K562 (cell line): Measurements from ENCODE around the gene SRPK2. TPM values are rescaled to one million over a fixed set of nuclear protein-coding genes. Genes with fewer than 3 reads are reported as not detected.
A peak's percentile ranks its signal among the peaks of the same experiment; 100 is the strongest.

Experiments used
- ATAC-seq: fragments of 200-7000 bp; cut with Tn5 transposase; 3 replicates; pipeline ENCODE4 v1.9.1; 2020; ENCODE audit warnings: moderate library complexity
- BruUV-seq: library from RNA; stranded (reverse); fragments of 400-500 nt; replicated peaks from 2 replicates; lab custom pipeline; 2021; lab: Mats Ljungman, UMichigan
- CTCF ChIA-PET: fragments of 300-600 bp; formaldehyde crosslinking; extraction: SDS; loops from one replicate; lab custom pipeline; 2021; ENCODE audit warnings: low intra/inter-chr PET ratio; lab: Yijun Ruan, JAX
- POLR2A ChIA-PET: fragments of 300-600, 350-650 bp; sonication (Branson Sonifier 250); formaldehyde crosslinking; extraction: SDS; loops from one replicate; lab custom pipeline; 2021; ENCODE audit warnings: antibody characterized with exemption, inconsistent platforms; lab: Yijun Ruan, JAX
- DNase-seq, 4 experiments: peaks; one replicate each; pipeline versions ENCODE4 v3.0.0 to v3.0.0-alpha.2; 2011 to 2018; ENCODE audit warnings: low spot score in 3 of 4, mixed read lengths in 3 of 4; ENCODE audit errors: extremely low read depth in 1 of 4
- FAIRE-seq: peaks from 2 replicates; lab custom pipeline; 2011; peaks lifted over from hg19 to GRCh38; lab: Jason Lieb, UNC
- H2AFZ ChIP-seq: 2 replicates; pipeline ENCODE4 v1.6.0; 2011; ENCODE audit warnings: low read depth, low read length, control low read depth, inconsistent platforms
- H3K27ac ChIP-seq: fragments of 200-600 bp; 3 replicates; pipeline ENCODE4 v1.8.0; 2011; ENCODE audit warnings: low read depth, mild to moderate bottlenecking, control low read depth, inconsistent platforms, low read length, moderate library complexity, mixed read lengths; ENCODE audit errors: extremely low read depth
- H3K27me3 ChIP-seq, 2 experiments: fragments of 300-600 bp in 1 of 2; 2 replicates in 1 of 2; 3 replicates in 1 of 2; pipeline versions ENCODE4 v1.6.0 to v1.8.0; 2011; ENCODE audit warnings: inconsistent platforms in 2 of 2, low read length in 2 of 2, mild to moderate bottlenecking in 1 of 2, mixed read lengths in 1 of 2, moderate library complexity in 1 of 2; ENCODE audit not compliant: control insufficient read depth in 2 of 2, insufficient read depth in 2 of 2
- H3K36me3 ChIP-seq: fragments of 300-600 bp; 3 replicates; pipeline ENCODE4 v1.8.0; 2011; ENCODE audit warnings: mild to moderate bottlenecking, low read length, inconsistent platforms; ENCODE audit not compliant: control insufficient read depth, insufficient read depth
- H3K4me1 ChIP-seq, 2 experiments: fragments of 200-600 bp in 1 of 2; replicated peaks in 1 of 2; 2 replicates in 1 of 2; 3 replicates in 1 of 2; pipeline versions ENCODE4 v1.5.1 to v1.8.0; 2011; ENCODE audit warnings: inconsistent platforms in 2 of 2, low read length in 2 of 2, mild to moderate bottlenecking in 1 of 2, mixed read lengths in 1 of 2, moderate library complexity in 1 of 2; ENCODE audit not compliant: control insufficient read depth in 2 of 2, insufficient read depth in 2 of 2
- H3K4me2 ChIP-seq: 2 replicates; pipeline ENCODE4 v1.6.1; 2011; ENCODE audit warnings: low read length, control low read depth, inconsistent platforms, mixed read lengths; ENCODE audit not compliant: insufficient read depth
- H3K4me3 ChIP-seq: fragments of 200-600 bp; sonication (generic), shearing (Covaris generic); 2 replicates; pipeline ENCODE4 v1.5.1; 2016; ENCODE audit warnings: control low read depth, inconsistent platforms
- H3K79me2 ChIP-seq: fragments of 200-600 bp; 3 replicates; pipeline ENCODE4 v1.8.0; 2011; ENCODE audit warnings: low read length, inconsistent platforms; ENCODE audit not compliant: control insufficient read depth, insufficient read depth
- H3K9ac ChIP-seq, 2 experiments: 2 replicates each; pipeline versions ENCODE4 v1.6.0 to v1.6.1; 2011; ENCODE audit warnings: low read depth in 2 of 2, low read length in 2 of 2, control low read depth in 1 of 2, inconsistent platforms in 1 of 2, mild to moderate bottlenecking in 1 of 2, mixed read lengths in 1 of 2; ENCODE audit not compliant: insufficient read depth in 1 of 2
- H3K9me1 ChIP-seq: one replicate; pipeline ENCODE4 v1.6.0; 2011; ENCODE audit warnings: inconsistent platforms, mild to moderate bottlenecking, low read length, moderate library complexity; ENCODE audit not compliant: control insufficient read depth, insufficient read depth
- H3K9me3 ChIP-seq: replicated peaks from 2 replicates; pipeline ENCODE4 v1.5.1; 2011; ENCODE audit warnings: low read depth, low read length, inconsistent platforms; ENCODE audit not compliant: control insufficient read depth, insufficient read depth
- H4K20me1 ChIP-seq: replicated peaks from 2 replicates; pipeline ENCODE4 v1.6.1; 2011; ENCODE audit warnings: low read length, inconsistent platforms, mixed read lengths; ENCODE audit not compliant: control insufficient read depth, insufficient read depth
- CAMTA2 ChIP-seq: fragments of 250-450 bp; sonication (Bioruptor Pico); conservative IDR thresholded peaks from 2 replicates; pipeline ENCODE4 v1.5.1; 2022
- FIP1L1 ChIP-seq: fragments of 200-400 bp; formaldehyde crosslinking; IDR thresholded peaks from 2 replicates; pipeline ENCODE4 v1.6.1; 2018; ENCODE audit warnings: mild to moderate bottlenecking, low read depth, low read length; ENCODE audit not compliant: poor library complexity, severe bottlenecking
- FOSL1 ChIP-seq: fragments of 200-800 bp; sonication (Bioruptor generic); conservative IDR thresholded peaks from 2 replicates; pipeline ENCODE4 v1.6.1; 2016; ENCODE audit warnings: missing genetic modification characterization, missing compliant biosample characterization
- NR2F6 ChIP-seq: fragments of 450-650 bp; formaldehyde crosslinking; IDR thresholded peaks from 2 replicates; pipeline ENCODE4 v1.4.0; 2020; ENCODE audit warnings: mild to moderate bottlenecking
- PHF8 ChIP-seq: fragments of 200-600 bp; sonication (generic); IDR thresholded peaks from 2 replicates; pipeline ENCODE4 v1.6.1; 2012; ENCODE audit warnings: mixed run types, mild to moderate bottlenecking, inconsistent platforms, low read length, moderate library complexity, borderline replicate concordance
- USF2 ChIP-seq: sonication (generic); formaldehyde crosslinking; IDR thresholded peaks from 2 replicates; pipeline ENCODE4 v1.5.0; 2020; ENCODE audit warnings: missing genetic modification reagents
- ZBTB7A ChIP-seq: IDR thresholded peaks from 2 replicates; pipeline ENCODE4 v1.6.1; 2011; ENCODE audit warnings: low read depth, mild to moderate bottlenecking, low read length, moderate library complexity, borderline replicate concordance; ENCODE audit not compliant: control insufficient read depth
- ZKSCAN1 ChIP-seq: fragments of 150-350 bp; IDR thresholded peaks from 2 replicates; pipeline ENCODE4 v1.6.1; 2016; ENCODE audit warnings: low read depth, low read length
- WGBS: fragments of 100-300 bp; shearing (Covaris generic); methylation state at CpG from one replicate; pipeline ENCODE4 v1.1.6; 2016; ENCODE audit warnings: low coverage, mixed read lengths; ENCODE audit not compliant: insufficient coverage; ENCODE audit errors: missing lambda C conversion rate; 5-methylcytosine and 5-hydroxymethylcytosine counted together
- in situ Hi-C: fragments of 300-500 bp; cut with MboI; formaldehyde crosslinking; loops from 4 replicates; pipeline ENCODE4 v1.15.0; 2018; ENCODE audit warnings: inconsistent platforms, mixed read lengths
- intact Hi-C: fragments of 100-400 bp; cut with micrococcal nuclease; formaldehyde crosslinking; loops from 2 replicates; pipeline ENCODE4 v1.14.2; 2022
- polyA plus RNA-seq, 8 experiments: library from polyadenylated mRNA; depleted of rRNA in 4 of 8; stranded (reverse) in 5 of 8; unstranded in 3 of 8; fragments of >200 nt; fragmentation: Nextera tagmentation in 2 of 8; fragmentation: Illumina TruSeq in 1 of 8; extraction: Ambion mirVana in 2 of 8; extraction: Trizol in 1 of 8; gene quantifications; 2 replicates each; pipeline versions ENCODE4 v1.2.1 to v1.2.3, GENCODE V29; 2011 to 2014; ENCODE audit warnings: inconsistent platforms in 1 of 8, missing spikeins in 1 of 8
- small RNA-seq: library from RNA; depleted of rRNA; stranded (forward); fragments of <200 nt; gene quantifications from one replicate; pipeline ENCODE3, GENCODE V24; 2014
- total RNA-seq, 7 experiments: library from RNA; depleted of rRNA in 6 of 7; stranded (reverse); fragments of >200 nt in 6 of 7; fragmentation: Illumina TruSeq in 2 of 7; extraction: Trizol in 2 of 7; gene quantifications; 2 replicates each; pipeline versions ENCODE4 v1.2.1 to v1.2.3, GENCODE V29; 2011 to 2021; ENCODE audit warnings: low replicate concordance in 1 of 7

The SRPK2 gene
- total and polyA plus RNA-seq, 9 of the 15 experiments (the other 6 are each of a cell fraction or from before 2014, with no cell fraction given): 21.5 to 44.7 (median 33.3) TPM

DNA sequence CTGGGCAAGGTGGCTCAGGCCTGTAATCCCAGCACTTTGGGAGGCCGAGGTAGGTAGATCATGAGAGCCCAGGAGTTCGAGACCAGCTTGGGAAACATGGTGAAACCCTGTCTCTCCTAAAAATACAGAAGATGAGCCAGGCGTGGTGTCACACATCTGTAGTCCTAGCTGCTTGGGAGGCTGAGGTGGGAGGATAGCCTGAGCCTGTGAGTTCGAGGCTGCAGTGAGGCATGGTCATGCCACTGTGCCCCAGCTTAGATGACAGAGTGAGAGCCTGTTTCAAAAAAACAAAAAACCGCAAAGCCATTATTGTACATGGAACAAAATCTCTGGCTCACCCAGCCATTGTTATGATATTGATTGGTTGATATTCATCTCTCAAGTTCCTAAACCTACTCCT, 321.0 kb downstream of the SRPK2 start:
- in situ Hi-C loops: no loop called here
- intact Hi-C loops: no loop called here
- Histone ChIP-seq H3K4me3 (no peak overlapping the region), H4K20me1 (0 out of 2 replicates have a peak, but pooled peaks cover 2% of the 10 kb centered on the region), H3K36me3 (peaks cover 94% of the 10 kb centered on the region), H3K4me1 (no peaks in the 10 kb centered on the region), H3K27ac (no peak overlapping the region), H2AFZ (no peak overlapping the region), H3K9me3 (no peaks in the 10 kb centered on the region), H3K9ac (no peak overlapping the region), H3K9me1 (no peaks in the 10 kb centered on the region)
- no peak for DNase-seq
- ATAC-seq: peak; percentile 24; the same call in 2 of the 3 replicates
- FAIRE-seq: no peak
- no TSS peak for BruUV-seq
- ChIA-PET POLR2A (interaction anchor here (0.6 to 1.2 kb wide), 4 partner anchors 51 to 65 kb away, joined by 3 read pairs; no protein-coding TSS in a partner anchor), CTCF (no interaction called here)
- WGBS: 99% methylated on average over 5 of the region's 5 CpGs
- no peak for TF ChIP-seq USF2 (CRISPR knock-in tag)
- TF ChIP-seq CAMTA2 (CRISPR knock-in tag): no peak
- TF ChIP-seq NR2F6 (CRISPR knock-in tag): no peak
- no peak for TF ChIP-seq ZKSCAN1
- no peak for TF ChIP-seq FIP1L1
- no peak for TF ChIP-seq PHF8
- no peak for TF ChIP-seq ZBTB7A
- TF ChIP-seq FOSL1 (tag): no peak
- TF ChIP-seq, all 486 proteins: peak for 0
- Histone ChIP-seq H3K79me2 (peaks cover 24% of the 10 kb centered on the region), H3K4me2 (no peak overlapping the region), H3K27me3 (no peaks in the 10 kb centered on the region)

Small RNAs within 50 kb of the gene (small RNA-seq; reads per million reads assigned to genes)
- gene AC005070.2: not detected
- not detected for gene RNU6-1322P

Other genes starting within 250 kb of the SRPK2 start
- 62.0 and 63.4 TPM in 2 replicates for gene PUS7, start 133.3 kb upstream of the SRPK2 start, total RNA-seq (2014; rRNA removed)
- gene PUS7, start 133.3 kb upstream of the SRPK2 start, total RNA-seq (2014; rRNA removed; fragmentation: Illumina TruSeq; extraction: Trizol): 92.9 and 102 TPM in 2 replicates
- gene PUS7, start 133.3 kb upstream of the SRPK2 start, total RNA-seq (2015; rRNA removed; fragmentation: Illumina TruSeq; extraction: Trizol): 85.5 and 95.6 TPM in 2 replicates
- gene PUS7, start 133.3 kb upstream of the SRPK2 start, total RNA-seq (2021): 64.4 and 64.9 TPM in 2 replicates
- 31.2 and 53.8 TPM in 2 replicates for gene PUS7, start 133.3 kb upstream of the SRPK2 start, polyA plus RNA-seq (2011; rRNA removed)
- 61.0 and 77.6 TPM in 2 replicates for gene PUS7, start 133.3 kb upstream of the SRPK2 start, polyA plus RNA-seq (2014; fragmentation: Illumina TruSeq; extraction: Trizol)
- 10 to 100 TPM; 15.1 to 17.1 TPM for gene PUS7, start 133.3 kb upstream of the SRPK2 start, polyA plus RNA-seq (2014; fragmentation: Nextera tagmentation; extraction: Ambion mirVana)
- gene PUS7, start 133.3 kb upstream of the SRPK2 start, polyA plus RNA-seq (2014; rRNA removed): 60.7 and 63.2 TPM in 2 replicates
- 27.4 and 29.5 TPM in 2 replicates for gene RINT1, start 143.3 kb upstream of the SRPK2 start, total RNA-seq (2014; rRNA removed)
- gene RINT1, start 143.3 kb upstream of the SRPK2 start, total RNA-seq (2014; rRNA removed; fragmentation: Illumina TruSeq; extraction: Trizol): 24.8 and 27.8 TPM in 2 replicates
- gene RINT1, start 143.3 kb upstream of the SRPK2 start, total RNA-seq (2015; rRNA removed; fragmentation: Illumina TruSeq; extraction: Trizol): 22.7 and 22.9 TPM in 2 replicates
- gene RINT1, start 143.3 kb upstream of the SRPK2 start, total RNA-seq (2021): 51.0 and 52.1 TPM in 2 replicates
- 56.1 and 74.3 TPM in 2 replicates for gene RINT1, start 143.3 kb upstream of the SRPK2 start, polyA plus RNA-seq (2011; rRNA removed)
- 39.6 and 45.5 TPM in 2 replicates for gene RINT1, start 143.3 kb upstream of the SRPK2 start, polyA plus RNA-seq (2014; fragmentation: Illumina TruSeq; extraction: Trizol)
- gene RINT1, start 143.3 kb upstream of the SRPK2 start, polyA plus RNA-seq (2014; fragmentation: Nextera tagmentation; extraction: Ambion mirVana): 10 to 100 TPM; 21.3 to 27.4 TPM
- gene RINT1, start 143.3 kb upstream of the SRPK2 start, polyA plus RNA-seq (2014; rRNA removed): 42.9 and 44.5 TPM in 2 replicates
- 9.6 and 12.2 TPM in 2 replicates for gene EFCAB10, start 192.6 kb upstream of the SRPK2 start, total RNA-seq (2014; rRNA removed)
- gene EFCAB10, start 192.6 kb upstream of the SRPK2 start, total RNA-seq (2014; rRNA removed; fragmentation: Illumina TruSeq; extraction: Trizol): 19.9 and 20.6 TPM in 2 replicates
- gene EFCAB10, start 192.6 kb upstream of the SRPK2 start, total RNA-seq (2015; rRNA removed; fragmentation: Illumina TruSeq; extraction: Trizol): 11.3 and 13.1 TPM in 2 replicates
- 17.3 and 19.7 TPM in 2 replicates for gene EFCAB10, start 192.6 kb upstream of the SRPK2 start, total RNA-seq (2021)
- 5.0 and 6.4 TPM in 2 replicates for gene EFCAB10, start 192.6 kb upstream of the SRPK2 start, polyA plus RNA-seq (2011; rRNA removed)
- gene EFCAB10, start 192.6 kb upstream of the SRPK2 start, polyA plus RNA-seq (2014; fragmentation: Illumina TruSeq; extraction: Trizol): 15.2 and 21.1 TPM in 2 replicates
- gene EFCAB10, start 192.6 kb upstream of the SRPK2 start, polyA plus RNA-seq (2014; fragmentation: Nextera tagmentation; extraction: Ambion mirVana): 10 to 100 TPM; 16.8 to 21.4 TPM
- gene EFCAB10, start 192.6 kb upstream of the SRPK2 start, polyA plus RNA-seq (2014; rRNA removed): 15.4 and 22.5 TPM in 2 replicates